Hematopoietic multipotent progenitor cell treated with erythropoietin and hydrocortisone succinate and interleukin-3 and kit ligand, for 6 days (in vitro differentiated cells): Measurements from ENCODE around the gene CRYM.
"Not testable (repeated sequence)": the region's sequence is repeated elsewhere in the genome, so short reads cannot be mapped to it uniquely, and the experiment has no call there.

Experiments used
- DNase-seq: peaks from one replicate; pipeline ENCODE4 v3.0.0-alpha.2; 2015

CRYM gene

DNA sequence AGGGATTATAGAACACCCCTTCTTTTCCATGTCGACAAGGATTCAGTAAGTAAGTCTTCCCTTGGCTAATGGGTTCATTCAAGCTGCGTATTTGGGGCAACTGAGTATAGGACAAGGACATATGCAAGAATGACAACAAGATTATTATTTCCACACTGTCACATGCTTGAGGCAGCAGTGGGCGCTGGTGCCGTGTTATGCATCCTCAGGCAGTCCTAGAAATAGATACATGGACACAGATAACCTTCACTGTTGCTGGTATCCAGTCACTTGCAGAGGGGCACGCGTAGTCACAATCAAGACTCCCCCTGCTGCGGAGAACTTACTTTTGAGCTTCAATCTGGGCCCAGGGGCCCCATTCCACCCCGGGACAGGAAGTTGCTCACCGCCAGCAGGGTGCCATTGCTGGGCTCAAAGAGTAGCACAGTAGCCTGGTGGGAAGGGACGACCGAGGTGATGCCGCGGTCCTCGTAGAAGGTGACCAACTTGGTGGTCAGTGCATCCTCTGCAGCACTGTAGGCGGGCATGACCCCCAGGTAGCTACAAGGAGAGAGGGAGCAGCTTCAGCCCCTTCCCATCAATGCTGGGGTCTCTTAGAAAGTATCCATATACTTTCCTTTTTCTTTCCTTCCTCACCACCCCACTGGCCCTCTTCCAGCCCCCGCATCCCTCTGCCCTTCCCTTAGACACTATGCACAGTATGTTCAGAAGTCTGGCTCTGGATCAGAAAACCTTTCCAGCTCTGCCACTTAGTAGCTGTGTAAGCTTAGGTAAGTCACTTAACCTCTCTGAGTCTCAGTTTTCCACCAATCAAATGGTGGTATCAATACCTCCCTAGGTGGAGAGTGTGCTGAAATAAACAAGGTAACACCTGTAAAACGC is 804 bp downstream of the CRYM start:
- no peak for DNase-seq

DNA sequence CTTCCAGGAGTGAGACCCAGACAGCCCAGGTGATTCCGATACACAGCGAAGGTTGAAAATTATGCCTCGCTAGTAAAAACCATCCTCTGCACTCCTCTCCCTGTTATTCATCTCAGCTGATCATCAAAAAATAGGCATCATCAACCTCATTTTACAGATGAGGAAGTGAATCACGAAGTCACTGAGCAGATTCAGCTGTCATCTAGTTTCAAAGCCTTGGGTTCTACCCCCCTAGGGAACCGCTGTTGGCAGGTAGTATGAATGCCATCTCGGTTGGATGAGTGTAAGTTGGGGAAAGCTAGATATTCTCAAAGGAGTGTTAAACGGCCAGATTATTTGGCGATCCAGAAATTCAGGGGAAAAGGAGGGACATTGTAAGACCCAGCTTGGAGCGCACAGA is 2.0 kb downstream of the CRYM start:
- no peak for DNase-seq

GRCh38 chr16:21275529-21275928 is 2.6 kb downstream of the CRYM start:
- no peak for DNase-seq

- DNase-seq: no peak
Observed at GRCh38 chr16:21274172-21274726, 3.8 kb downstream of the CRYM start.

GRCh38 chr16:21272763-21273162 is 5.3 kb downstream of the CRYM start:
- not testable (repeated sequence) for DNase-seq

- DNase-seq: no peak
Observed at GRCh38 chr16:21272253-21272652, 5.8 kb downstream of the CRYM start.

DNA sequence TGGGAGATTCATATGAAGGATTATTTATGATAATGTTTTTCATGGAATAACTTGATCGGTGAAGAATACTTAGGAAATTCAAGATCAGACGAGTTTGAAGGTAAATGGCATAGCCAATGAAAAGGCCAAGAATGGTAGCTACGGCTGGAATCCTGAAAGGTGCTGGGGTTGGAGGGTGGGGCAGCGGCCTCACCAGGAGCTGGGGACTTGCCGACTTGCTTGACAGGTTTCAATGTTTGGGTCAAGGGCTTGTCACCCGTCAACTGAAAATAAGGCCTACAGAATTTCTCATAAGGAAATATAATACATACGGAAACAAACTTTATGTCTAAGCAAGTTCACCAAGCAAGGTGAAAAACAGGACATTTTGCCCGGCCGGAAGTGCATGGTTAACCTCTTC is 9.9 kb downstream of the CRYM start:
- DNase-seq: no peak

- no peak for DNase-seq
Observed at GRCh38 chr16:21267298-21267697, 10.8 kb downstream of the CRYM start.

DNA sequence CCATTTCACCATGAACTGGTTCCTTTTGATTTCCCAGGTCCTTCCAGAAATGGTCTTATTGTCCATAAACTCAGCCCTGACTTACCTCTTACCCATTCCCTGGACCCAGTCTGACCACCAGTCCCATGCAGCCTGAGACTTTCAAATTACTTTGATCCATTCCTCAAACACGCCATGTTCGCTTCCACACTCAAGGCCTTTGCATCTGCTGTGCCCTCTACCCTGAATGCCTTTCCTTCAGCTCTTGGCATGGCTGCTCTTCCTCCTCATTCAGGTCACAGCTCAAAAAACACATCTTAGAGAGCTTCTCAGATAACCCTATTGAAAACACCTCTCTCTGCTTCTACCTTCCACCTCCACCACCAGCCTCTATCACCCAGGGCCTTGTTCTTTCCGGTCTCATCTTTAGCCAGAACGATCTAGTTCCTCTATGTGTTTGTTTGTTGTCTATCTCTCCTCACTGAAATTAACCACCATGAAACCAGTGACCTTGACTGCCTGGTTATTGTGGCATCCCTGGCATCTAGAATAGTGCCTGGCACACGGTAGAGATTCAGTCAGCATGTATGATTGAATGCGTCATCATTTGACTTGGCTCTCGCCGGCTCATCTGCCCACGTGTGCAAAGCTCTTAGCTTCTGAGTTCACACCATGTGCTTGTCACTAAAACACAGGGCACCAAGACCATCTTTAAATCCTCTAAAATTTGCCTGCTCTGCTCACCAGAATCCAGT is 12.8 kb downstream of the CRYM start:
- no peak for DNase-seq

GRCh38 chr16:21264571-21265036 is 13.5 kb downstream of the CRYM start:
- no peak for DNase-seq

DNA sequence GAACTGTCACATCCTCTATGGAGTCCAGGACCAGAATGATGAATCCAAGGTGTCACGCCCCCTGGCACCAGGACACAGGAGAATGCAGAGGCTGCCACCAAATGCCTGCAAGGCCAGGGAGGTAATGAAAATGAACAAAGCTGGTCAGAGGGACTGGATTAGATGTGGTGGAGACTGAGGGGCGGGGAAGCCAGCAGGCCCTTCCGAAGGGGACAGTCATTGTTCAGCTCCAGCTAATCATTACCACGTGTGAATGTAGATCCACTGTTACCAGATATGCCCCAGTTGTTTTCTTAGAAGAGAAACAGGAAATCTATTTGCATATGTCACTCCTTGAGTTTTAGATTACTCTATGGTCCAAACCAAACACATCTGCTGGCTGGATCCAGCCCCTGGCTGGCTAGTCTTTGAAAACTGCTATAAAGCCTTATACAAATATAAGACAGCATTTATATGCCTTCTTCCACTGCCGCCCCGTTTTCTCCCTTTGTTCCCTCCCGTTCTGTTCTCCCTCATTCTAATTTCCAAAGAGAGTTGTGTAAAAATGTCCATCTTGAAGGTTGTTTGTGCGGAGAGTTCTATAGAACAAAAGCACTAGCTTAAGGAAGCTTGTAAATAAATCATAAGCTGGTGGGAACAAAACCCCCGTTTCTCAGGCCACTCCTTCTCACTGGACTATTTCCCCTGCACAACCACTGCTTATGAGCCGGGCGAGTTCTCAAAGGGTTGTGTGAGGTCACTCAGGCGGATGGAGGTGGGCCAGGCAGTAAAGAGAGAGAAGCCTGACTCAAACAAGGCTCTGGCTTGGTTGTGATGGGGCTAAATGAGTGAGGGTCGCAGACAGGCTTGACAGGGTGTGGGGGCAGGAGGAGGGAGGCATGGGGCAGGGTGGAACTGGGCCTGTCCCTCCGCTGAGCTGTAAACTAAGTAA is 14.2 kb downstream of the CRYM start:
- DNase-seq: peak; percentile 67

- DNase-seq: no peak
Observed at GRCh38 chr16:21262779-21263639, 15.1 kb downstream of the CRYM start.

- peak; percentile 96 for DNase-seq
Observed at GRCh38 chr16:21260870-21261791, 17.0 kb downstream of the CRYM start.

DNA sequence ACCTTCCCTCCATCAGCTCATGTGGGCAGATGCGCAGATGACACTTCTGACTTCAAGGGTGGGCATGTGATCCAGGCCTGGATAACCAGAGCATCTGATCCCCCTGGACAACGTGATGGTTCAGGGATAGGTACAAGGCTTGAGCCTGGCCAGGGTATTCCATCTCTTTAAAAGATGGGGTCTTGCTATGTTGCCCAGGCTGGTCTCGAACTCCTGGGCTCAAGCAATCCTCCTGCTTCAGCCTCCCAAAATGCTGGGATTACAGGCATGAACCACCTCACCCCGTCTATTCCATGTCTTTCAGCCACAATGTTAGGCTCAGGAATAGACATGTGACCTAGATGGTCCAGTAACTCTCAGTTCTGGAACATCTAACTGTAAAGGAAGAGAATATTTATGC is 20.8 kb downstream of the CRYM start:
- no peak for DNase-seq

GRCh38 chr16:21256636-21257035 is 21.5 kb downstream of the CRYM start:
- no peak for DNase-seq

DNA sequence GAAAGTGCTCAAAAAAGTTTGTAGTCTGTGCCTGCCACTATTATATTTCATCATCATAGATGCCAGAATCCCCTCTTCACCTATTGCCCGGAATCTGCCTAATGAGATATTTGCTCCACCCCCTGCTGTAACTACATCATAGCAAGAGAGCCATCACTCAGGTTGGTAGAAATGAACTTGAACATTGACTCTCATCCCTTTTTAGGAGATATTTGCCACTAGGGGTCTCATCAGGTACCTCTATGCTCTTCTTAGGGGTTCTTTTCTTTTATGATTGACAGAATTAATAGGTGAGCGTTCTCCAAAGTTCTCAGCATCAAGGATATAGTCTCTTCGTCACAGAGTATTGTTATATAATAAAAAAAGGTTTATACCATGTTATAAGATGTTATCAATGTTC is 24.6 kb downstream of the CRYM start:
- no peak for DNase-seq

DNA sequence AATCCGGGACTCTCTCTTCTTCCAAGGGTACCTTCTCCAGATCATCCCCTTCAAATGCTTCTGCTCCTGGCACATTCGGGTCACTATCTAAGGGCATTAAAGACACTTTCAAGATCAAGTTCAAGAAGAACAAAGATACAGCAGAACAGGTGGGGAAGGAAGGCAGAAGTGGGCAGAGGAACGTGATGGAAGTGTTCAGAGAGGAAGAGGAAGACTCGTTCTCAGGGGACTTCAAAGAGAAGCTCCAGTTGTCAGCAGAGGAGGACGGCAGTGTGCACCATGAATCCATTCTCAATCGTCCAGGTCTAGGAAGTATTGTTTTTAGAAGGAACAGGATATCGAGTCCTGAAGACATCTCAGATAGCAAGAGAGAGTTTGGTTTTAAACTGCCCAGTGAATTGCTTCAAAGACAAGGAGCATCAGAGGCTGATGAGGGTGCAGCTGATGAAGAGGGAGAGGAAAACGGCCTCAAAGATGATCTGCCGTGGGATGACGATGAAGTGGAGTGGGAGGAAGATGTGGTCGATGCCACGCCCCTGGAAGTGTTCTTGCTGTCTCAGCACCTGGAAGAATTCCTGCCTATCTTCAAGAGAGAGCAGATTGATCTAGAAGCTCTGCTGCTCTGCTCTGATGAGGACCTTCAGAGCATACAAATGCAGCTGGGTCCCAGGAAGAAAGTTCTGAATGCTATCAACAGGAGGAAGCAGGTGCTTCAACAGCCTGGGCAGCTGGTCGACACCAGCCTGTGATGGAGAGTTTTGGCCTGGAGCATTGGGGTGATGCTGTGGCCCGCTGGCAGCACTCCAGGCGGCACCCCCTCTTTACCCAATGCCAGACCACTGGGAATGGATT is 27.8 kb downstream of the CRYM start:
- DNase-seq: no peak

DNA sequence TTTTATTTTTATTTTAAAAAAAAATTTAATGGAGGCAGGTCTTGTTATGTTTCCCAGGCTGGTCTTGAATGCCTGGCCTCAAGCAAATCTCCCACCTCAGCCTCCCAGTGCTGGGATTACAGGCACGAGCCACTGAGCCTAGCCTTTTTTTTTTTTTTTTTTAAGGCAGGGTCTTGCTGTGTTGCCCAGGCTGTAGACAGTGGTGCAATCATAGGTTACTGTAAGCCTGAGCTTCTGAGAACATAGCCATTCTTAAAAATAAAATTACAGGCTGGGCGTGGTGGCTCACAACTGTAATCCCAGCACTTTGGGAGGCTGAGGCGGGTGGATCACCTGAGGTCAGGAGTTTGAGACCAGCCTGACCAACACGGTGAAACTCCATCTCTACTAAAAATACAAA is 29.9 kb downstream of the CRYM start:
- not testable (repeated sequence) for DNase-seq

- DNase-seq: no peak
Observed at GRCh38 chr16:21244518-21245215, 33.4 kb downstream of the CRYM start.
